Inflammatory macrophage treated with lipopolysaccharide for 4 hours (primary cell): ENCODE measurements around the gene ZNF579.
A peak's percentile ranks its signal among the peaks of the same experiment; 100 is the strongest.
"Not testable (repeated sequence)": the region's sequence is repeated elsewhere in the genome, so short reads cannot be mapped to it uniquely, and the experiment has no call there.

Experiments
- DNase-seq: peaks from one replicate; pipeline ENCODE4 v3.0.0-alpha.2; 2020

The ZNF579 gene

GRCh38 chr19:55592391-55593090 is 11.9 kb upstream of the ZNF579 start:
- DNase-seq, result no peak

- DNase-seq, result no peak
These were observed 10.9 kb upstream of the ZNF579 start for GRCh38 chr19:55591555-55591954.

GRCh38 chr19:55590617-55591016 is 10.0 kb upstream of the ZNF579 start:
- DNase-seq, result no peak

GRCh38 chr19:55590109-55590508 is 9.5 kb upstream of the ZNF579 start:
- DNase-seq, result no peak

- DNase-seq, result no peak
These were observed 8.1 kb upstream of the ZNF579 start for GRCh38 chr19:55588738-55589137.

GRCh38 chr19:55586976-55587668 is 6.5 kb upstream of the ZNF579 start:
- DNase-seq, result peak; percentile 88

GRCh38 chr19:55585658-55586339 is 5.2 kb upstream of the ZNF579 start:
- DNase-seq, result no peak

GRCh38 chr19:55584871-55585270 is 4.2 kb upstream of the ZNF579 start:
- no peak for DNase-seq

GRCh38 chr19:55583897-55584296 is 3.2 kb upstream of the ZNF579 start:
- not testable (repeated sequence) for DNase-seq

- not testable (repeated sequence) for DNase-seq
These were observed 1.6 kb upstream of the ZNF579 start for GRCh38 chr19:55582284-55582683.

- no peak for DNase-seq
These were observed 1.2 kb upstream of the ZNF579 start for GRCh38 chr19:55581823-55582223.

GRCh38 chr19:55581145-55581822 is 636 bp upstream of the ZNF579 start:
- DNase-seq, result no peak

GRCh38 chr19:55579766-55580621 is 654 bp downstream of the ZNF579 start:
- DNase-seq, result no peak

GRCh38 chr19:55578761-55579747 is 1.6 kb downstream of the ZNF579 start:
- no peak for DNase-seq

GRCh38 chr19:55578031-55578760 is 2.5 kb downstream of the ZNF579 start:
- no peak for DNase-seq

GRCh38 chr19:55576746-55577145 is 3.9 kb downstream of the ZNF579 start:
- DNase-seq, result no peak

GRCh38 chr19:55573929-55574328 is 6.7 kb downstream of the ZNF579 start:
- not testable (repeated sequence) for DNase-seq

GRCh38 chr19:55569477-55569876 is 11.2 kb downstream of the ZNF579 start:
- not testable (repeated sequence) for DNase-seq

GRCh38 chr19:55567708-55568328 is 12.8 kb downstream of the ZNF579 start:
- no peak for DNase-seq

GRCh38 chr19:55566823-55567222 is 13.8 kb downstream of the ZNF579 start:
- DNase-seq, result no peak
